ENCODE data around the gene KIF1A.
"Not testable (repeated sequence)": the region's sequence is repeated elsewhere in the genome, so short reads cannot be mapped to it uniquely, and the experiment has no call there.

The KIF1A gene

GRCh38 chr2:240789051-240789453, 31.0 kb downstream of the KIF1A start:
- in situ Hi-C loops (cut with MboI; ENCODE audit: low sequenced_read_pairs), result no loop called here

GRCh38 chr2:240788482-240788881, 31.5 kb downstream of the KIF1A start:
- in situ Hi-C loops (cut with MboI; ENCODE audit: low sequenced_read_pairs), result no loop called here

GRCh38 chr2:240787521-240788472, 32.2 kb downstream of the KIF1A start:
- in situ Hi-C loops (cut with MboI; ENCODE audit: low sequenced_read_pairs), result no loop called here

GRCh38 chr2:240786871-240787311, 33.1 kb downstream of the KIF1A start:
- in situ Hi-C loops (cut with MboI; ENCODE audit: low sequenced_read_pairs), result no loop called here

GRCh38 chr2:240786355-240786841, 33.6 kb downstream of the KIF1A start:
- in situ Hi-C loops (cut with MboI; ENCODE audit: low sequenced_read_pairs), result no loop called here

GRCh38 chr2:240785424-240786335, 34.3 kb downstream of the KIF1A start:
- in situ Hi-C loops (cut with MboI; ENCODE audit: low sequenced_read_pairs), result no loop called here

GRCh38 chr2:240784629-240785423, 35.2 kb downstream of the KIF1A start:
- in situ Hi-C loops (cut with MboI; ENCODE audit: low sequenced_read_pairs), result no loop called here

GRCh38 chr2:240783819-240784621, 36.0 kb downstream of the KIF1A start:
- in situ Hi-C loops (cut with MboI; ENCODE audit: low sequenced_read_pairs), result no loop called here

GRCh38 chr2:240782886-240783818, 36.9 kb downstream of the KIF1A start:
- in situ Hi-C loops (cut with MboI; ENCODE audit: low sequenced_read_pairs), result no loop called here

GRCh38 chr2:240782221-240782885, 37.7 kb downstream of the KIF1A start:
- in situ Hi-C loops (cut with MboI; ENCODE audit: low sequenced_read_pairs), result no loop called here

GRCh38 chr2:240781471-240782220, 38.4 kb downstream of the KIF1A start:
- in situ Hi-C loops (cut with MboI; ENCODE audit: low sequenced_read_pairs), result no loop called here

GRCh38 chr2:240780023-240780700, 39.9 kb downstream of the KIF1A start:
- in situ Hi-C loops (cut with MboI; ENCODE audit: low sequenced_read_pairs), result no loop called here

- in situ Hi-C loops (cut with MboI; ENCODE audit: low sequenced_read_pairs), result not testable (repeated sequence)
These were observed 40.7 kb downstream of the KIF1A start for GRCh38 chr2:240779250-240779832.

- in situ Hi-C loops (cut with MboI; ENCODE audit: low sequenced_read_pairs), result no loop called here
These were observed 41.6 kb downstream of the KIF1A start for GRCh38 chr2:240778426-240778825.

GRCh38 chr2:240777456-240778212, 42.4 kb downstream of the KIF1A start:
- in situ Hi-C loops (cut with MboI; ENCODE audit: low sequenced_read_pairs), result no loop called here

- in situ Hi-C loops (cut with MboI; ENCODE audit: low sequenced_read_pairs), result no loop called here
These were observed 44.1 kb downstream of the KIF1A start for GRCh38 chr2:240775905-240776304.
